Activated CD8-positive, alpha-beta T cell treated with anti-CD3 and anti-CD28 coated beads for 36 hours (primary cell): ENCODE data around the gene EML1. TPM values are rescaled to one million over a fixed set of nuclear protein-coding genes. Genes with fewer than 3 reads are reported as not detected.

ENCODE experiments used
- ATAC-seq: fragments of 200-7000 bp; cut with Tn5 transposase; one replicate; pipeline ENCODE4 v1.10.0; 2021; ENCODE audit warnings: mild to moderate bottlenecking, moderate library complexity
- CTCF ChIA-PET: fragments of 350-600 bp; sonication (Branson Sonifier 250); formaldehyde crosslinking; loops from one replicate; lab custom pipeline; 2021; ENCODE audit warnings: antibody characterized with exemption; lab: Charles Lee
- POLR2A ChIA-PET: fragments of 350-600 bp; sonication (Branson Sonifier 250); formaldehyde crosslinking; loops from one replicate; lab custom pipeline; 2021; ENCODE audit warnings: antibody characterized with exemption; lab: Charles Lee
- DNase-seq: peaks from one replicate; pipeline ENCODE4 v3.0.0-alpha.2; 2020
- H3K27ac Mint-ChIP-seq: one replicate; pipeline ENCODE4 v1.8.0; 2021; ENCODE audit warnings: mild to moderate bottlenecking, mixed read lengths
- H3K27me3 Mint-ChIP-seq: one replicate; pipeline ENCODE4 v1.8.0; 2021; ENCODE audit warnings: mixed read lengths
- H3K36me3 Mint-ChIP-seq: one replicate; pipeline ENCODE4 v1.8.0; 2021; ENCODE audit warnings: low read depth, mixed read lengths
- H3K4me1 Mint-ChIP-seq: one replicate; pipeline ENCODE4 v1.8.0; 2021; ENCODE audit warnings: low read depth, mixed read lengths
- H3K4me3 Mint-ChIP-seq: one replicate; pipeline ENCODE4 v1.8.0; 2021; ENCODE audit warnings: mild to moderate bottlenecking, moderate library complexity, mixed read lengths
- H3K9me3 Mint-ChIP-seq: one replicate; pipeline ENCODE4 v1.8.0; 2021; ENCODE audit warnings: mixed read lengths
- CTCF ChIP-seq: fragments of 200-600 bp; IDR thresholded peaks from one replicate; pipeline ENCODE4 v1.8.0; 2022; ENCODE audit warnings: antibody characterized with exemption, mild to moderate bottlenecking
- intact Hi-C: fragments of 100-400 bp; cut with micrococcal nuclease; formaldehyde crosslinking; loops from one replicate; pipeline ENCODE4 v1.10.0; 2022
- total RNA-seq, 2 experiments: library from RNA; stranded (reverse); gene quantifications; one replicate each; pipeline ENCODE4 v1.2.3, GENCODE V29; 2021

EML1 gene
- total RNA-seq, 2 experiments from 2014 or later: 0.56 to 0.70 TPM

- POLR2A ChIA-PET: interaction anchor here (0.7 to 1.6 kb wide), 3 partner anchors 13 to 122 kb away, joined by 3 to 5 read pairs (median 5); no protein-coding TSS in a partner anchor
- Mint-ChIP-seq H3K4me3 (no peak overlapping the region), H3K4me1 (peaks cover 16% of the 10 kb centered on the region), H3K27me3 (no peaks in the 10 kb centered on the region), H3K36me3 (no peaks in the 10 kb centered on the region), H3K9me3 (peaks cover 3% of the 10 kb centered on the region), H3K27ac (no peak overlapping the region)
- no peak for DNase-seq
- intact Hi-C loops: loop anchor here (5.0 kb wide), 2 partner anchors 83 to 208 kb away; partner anchors contain the start of gene EVL
- no peak for TF ChIP-seq CTCF
- CTCF ChIA-PET: interaction anchor here (1.2 to 6.2 kb wide), 18 partner anchors 10 to 257 kb away, joined by 3 to 63 read pairs (median 8); partner anchors contain the start of gene EVL
- no peak for ATAC-seq
Observed at GRCh38 chr14:99984036-99984435, 190.8 kb downstream of the EML1 start.

GRCh38 chr14:99986396-99986795 lies 193.2 kb downstream of the EML1 start:
- CTCF ChIA-PET: interaction anchor here (0.9 to 6.2 kb wide), 4 partner anchors 38 to 206 kb away, joined by 3 to 63 read pairs (median 4); no protein-coding TSS in a partner anchor
- Mint-ChIP-seq H3K27ac (no peak overlapping the region), H3K36me3 (no peaks in the 10 kb centered on the region), H3K27me3 (no peaks in the 10 kb centered on the region), H3K9me3 (peaks cover 3% of the 10 kb centered on the region), H3K4me1 (peaks cover 16% of the 10 kb centered on the region), H3K4me3 (no peak overlapping the region)
- intact Hi-C loops: no loop called here
- no peak for ATAC-seq
- no peak for TF ChIP-seq CTCF
- POLR2A ChIA-PET: no interaction called here
- DNase-seq: no peak

DNA sequence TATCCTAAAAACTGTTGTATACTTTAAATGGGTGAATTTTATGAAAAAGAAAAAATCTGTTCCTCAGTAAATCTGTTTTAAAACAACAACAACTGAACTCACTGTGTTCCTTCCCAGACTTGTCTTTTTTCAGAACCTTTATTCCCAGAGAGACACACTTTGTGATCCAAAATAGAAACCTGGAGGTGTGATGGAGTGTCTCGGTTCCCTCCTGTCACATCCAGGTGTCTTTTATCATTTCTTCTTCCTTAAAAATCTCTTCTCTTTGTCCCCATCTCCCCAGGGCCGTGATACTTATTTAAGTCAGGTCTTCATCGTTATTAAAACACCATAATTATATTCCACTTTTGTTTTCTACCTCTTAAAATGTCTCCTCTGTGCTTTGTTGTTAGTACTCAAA lies 195.8 kb downstream of the EML1 start:
- Mint-ChIP-seq H3K4me3 (no peak overlapping the region), H3K27ac (no peak overlapping the region), H3K9me3 (peaks cover 3% of the 10 kb centered on the region), H3K36me3 (no peaks in the 10 kb centered on the region), H3K4me1 (peaks cover 2% of the 10 kb centered on the region), H3K27me3 (no peaks in the 10 kb centered on the region)
- POLR2A ChIA-PET: no interaction called here
- intact Hi-C loops: no loop called here
- no peak for ATAC-seq
- CTCF ChIA-PET: interaction anchor here (1.0 to 2.9 kb wide), 4 partner anchors 42 to 204 kb away, joined by 3 to 7 read pairs (median 4); no protein-coding TSS in a partner anchor
- no peak for DNase-seq
- no peak for TF ChIP-seq CTCF

DNA sequence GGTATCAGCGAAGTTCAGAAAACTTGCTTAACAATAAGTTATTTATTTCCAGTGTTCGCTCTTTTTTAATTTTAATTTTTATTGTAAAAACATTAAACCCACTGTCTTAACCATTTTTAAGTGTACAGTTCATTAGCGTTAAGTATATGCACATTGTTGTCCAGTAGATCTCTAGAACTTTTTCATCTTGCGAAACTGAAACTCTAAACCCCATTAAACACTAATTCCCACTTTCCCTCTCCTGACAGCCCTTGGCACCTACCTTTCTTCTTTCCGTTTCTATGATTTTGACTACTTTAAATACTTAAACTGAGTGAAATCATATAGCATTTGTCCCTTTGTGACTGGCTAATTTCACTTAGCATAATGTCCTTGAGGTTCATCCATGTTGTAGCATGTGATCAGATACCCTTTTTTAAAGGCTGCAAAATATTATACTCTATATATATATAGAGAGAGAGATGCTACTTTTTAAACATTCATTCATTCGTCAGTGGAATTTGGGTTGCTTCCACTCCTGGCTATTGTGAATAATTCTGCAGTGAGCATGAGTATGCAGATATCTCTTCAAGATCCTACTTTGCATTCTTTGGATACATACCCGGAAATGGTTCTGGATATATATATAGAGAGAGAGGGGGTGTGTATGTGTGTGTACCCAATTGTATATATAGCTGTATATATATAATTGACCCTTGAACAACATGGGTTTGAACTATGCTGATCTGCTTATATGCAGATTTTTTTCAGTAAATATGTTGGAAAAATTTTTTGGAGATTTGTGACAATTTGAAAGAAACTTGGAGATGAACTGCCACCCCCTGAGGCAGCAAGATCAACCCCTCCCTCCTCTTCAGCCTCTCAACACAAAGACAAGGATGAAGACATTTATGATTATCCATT lies 197.3 kb downstream of the EML1 start:
- peaks cover 4% of the 10 kb centered on the region for H3K4me1 Mint-ChIP-seq
- no peak overlapping the region for H3K27ac Mint-ChIP-seq
- ChIA-PET POLR2A (no interaction called here), CTCF (interaction anchor here (1.0 to 2.9 kb wide), 6 partner anchors 8 to 202 kb away, joined by 3 to 7 read pairs (median 4); no protein-coding TSS in a partner anchor)
- ATAC-seq (no peak), DNase-seq (no peak)
- intact Hi-C loops: no loop called here
- H3K4me3 Mint-ChIP-seq: no peak overlapping the region
- H3K9me3 Mint-ChIP-seq: peaks cover 3% of the 10 kb centered on the region
- no peak for TF ChIP-seq CTCF
- H3K27me3 Mint-ChIP-seq: peaks cover 4% of the 10 kb centered on the region
- no peaks in the 10 kb centered on the region for H3K36me3 Mint-ChIP-seq

DNA sequence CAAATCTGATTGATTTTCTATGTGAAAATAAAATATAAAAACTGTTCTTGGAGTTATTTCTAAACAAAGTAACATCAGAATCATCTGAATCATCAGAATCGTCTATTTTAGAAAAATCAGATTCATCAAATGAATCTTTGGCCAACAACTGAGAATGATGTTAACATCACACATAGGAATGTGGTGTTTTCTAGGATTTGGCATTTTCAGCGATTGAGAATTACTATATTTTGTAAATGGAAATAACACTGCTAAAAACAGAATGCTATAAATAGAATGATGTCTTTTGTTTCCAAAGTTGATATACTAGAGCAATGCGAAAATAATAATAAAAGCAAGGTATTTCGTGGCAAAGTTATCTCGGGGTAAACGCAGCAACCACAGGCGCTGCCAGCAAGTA lies 198.1 kb downstream of the EML1 start:
- CTCF ChIA-PET: interaction anchor here (1.3 to 2.9 kb wide), 2 partner anchors 9 to 201 kb away, joined by 4 to 7 read pairs; no protein-coding TSS in a partner anchor
- no peak for TF ChIP-seq CTCF
- peaks cover 3% of the 10 kb centered on the region for H3K9me3 Mint-ChIP-seq
- H3K27ac Mint-ChIP-seq: no peak overlapping the region
- intact Hi-C loops: no loop called here
- ATAC-seq (no peak), DNase-seq (no peak)
- H3K4me1 Mint-ChIP-seq: peaks cover 11% of the 10 kb centered on the region
- H3K27me3 Mint-ChIP-seq: peaks cover 5% of the 10 kb centered on the region
- no peaks in the 10 kb centered on the region for H3K36me3 Mint-ChIP-seq
- no peak overlapping the region for H3K4me3 Mint-ChIP-seq
- POLR2A ChIA-PET: no interaction called here
